Activated CD4-positive, alpha-beta T cell treated with anti-CD3 and anti-CD28 coated beads, Interleukin-10, Interleukin-2, amounts not matched to agents 100 ng/mL and 50 ng/mL, durations not matched to agents 16 hours and 8 hours (primary cell): Measurements from ENCODE around the gene PPM1G.
A peak's percentile ranks its signal among the peaks of the same experiment; 100 is the strongest.

Experiments used
- DNase-seq: peaks from one replicate; pipeline ENCODE4 v3.0.0-alpha.2; 2020

PPM1G gene

DNA sequence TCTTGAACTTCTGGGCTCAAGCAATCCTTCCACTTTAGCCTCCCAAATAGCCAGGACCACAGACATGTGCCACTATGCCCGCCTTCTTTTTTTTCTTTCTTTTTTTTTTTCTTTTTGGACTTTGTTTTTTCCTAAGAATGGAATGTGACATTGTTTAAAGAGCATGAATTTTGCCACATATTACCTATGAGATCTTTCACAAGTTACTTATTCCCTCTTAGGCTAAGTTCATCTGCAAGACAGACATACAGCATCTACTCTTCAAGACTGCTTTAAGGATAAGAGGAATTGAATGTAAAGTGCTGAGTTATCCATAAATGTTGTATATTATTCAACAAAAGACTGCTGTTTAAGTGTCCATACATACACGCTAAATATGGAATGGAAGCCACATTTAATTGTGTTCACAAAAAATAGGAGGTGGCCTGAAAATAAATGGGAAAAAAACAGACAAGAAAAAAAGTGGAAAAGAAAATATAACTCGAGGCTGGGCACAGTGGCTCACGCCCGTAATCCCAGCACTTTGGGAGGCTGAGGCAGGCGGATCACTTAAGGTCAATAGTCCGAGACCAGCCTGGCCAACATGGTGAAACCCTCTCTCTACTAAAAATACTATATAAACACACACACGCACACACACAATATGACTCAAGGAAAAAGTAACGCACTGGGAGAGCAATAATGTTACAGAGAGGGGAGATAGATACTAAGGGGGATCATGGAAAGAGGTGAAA, 3.2 kb upstream of the PPM1G start:
- DNase-seq, result no peak

DNA sequence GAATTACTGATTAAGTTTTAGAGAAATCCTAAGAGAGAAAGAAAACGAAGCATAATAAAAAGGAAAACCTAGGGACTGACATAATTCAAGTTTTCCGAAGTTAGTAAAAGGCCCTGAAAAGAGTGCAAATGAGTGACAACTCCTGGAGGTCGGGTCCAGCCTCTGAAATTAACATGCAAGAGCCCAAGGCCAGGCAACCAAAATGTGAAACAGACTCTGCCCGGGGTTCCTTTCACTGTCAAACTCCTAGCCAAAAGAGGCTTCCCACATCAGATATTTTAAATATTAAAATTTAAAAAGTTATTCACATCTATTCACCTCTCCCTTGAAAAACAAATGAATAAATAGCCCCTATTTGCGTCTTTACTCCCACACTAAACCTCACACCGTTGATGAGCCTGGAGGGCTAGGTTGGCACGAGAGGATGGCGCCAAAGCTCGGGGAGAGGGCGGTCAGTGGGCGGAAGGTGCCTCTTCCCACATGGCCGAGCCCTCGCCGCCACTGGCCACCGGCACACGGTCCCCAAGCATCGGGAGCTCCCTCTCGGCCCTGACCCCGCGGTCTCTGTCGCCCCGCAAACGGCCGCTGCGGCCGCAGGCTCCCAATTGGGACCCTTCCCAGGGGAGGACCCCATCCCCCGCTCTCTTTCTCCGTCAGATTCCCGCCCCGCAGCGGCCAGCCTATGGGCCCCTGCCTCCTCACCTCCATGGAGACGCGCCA, 630 bp downstream of the PPM1G start:
- peak; percentile 33 for DNase-seq

DNA sequence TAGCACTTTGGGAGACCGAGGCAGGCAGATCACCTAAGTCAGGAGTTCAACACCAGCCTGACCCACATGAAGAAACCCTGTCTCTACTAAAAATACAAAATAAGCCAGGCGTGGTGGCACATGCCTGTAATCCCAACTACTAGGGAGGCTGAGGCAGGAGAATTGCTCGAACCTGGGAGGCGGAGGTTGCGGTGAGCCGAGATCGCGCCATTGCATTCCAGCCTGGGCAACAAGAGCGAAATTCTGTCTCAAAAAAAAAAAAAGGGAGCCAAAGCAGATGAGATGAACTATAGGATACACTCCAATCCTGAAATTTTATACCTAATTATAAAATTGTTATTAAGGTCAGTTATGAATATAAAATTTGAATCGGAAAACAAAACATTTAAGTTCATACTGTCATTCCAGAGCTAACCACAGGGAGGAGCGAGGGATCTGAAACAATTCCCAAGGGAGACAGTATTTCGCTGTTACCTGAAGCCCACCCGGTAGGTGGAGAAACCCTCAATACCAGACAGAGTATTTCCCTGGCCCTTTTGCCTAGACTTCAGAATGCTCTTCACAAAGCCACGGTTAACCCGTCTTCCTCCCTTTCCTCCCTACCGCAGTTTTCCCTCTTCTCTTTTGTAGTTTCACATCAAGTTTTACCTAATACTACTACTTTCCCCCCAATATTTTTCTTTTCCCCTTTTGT, 1.4 kb downstream of the PPM1G start:
- no peak for DNase-seq

DNA sequence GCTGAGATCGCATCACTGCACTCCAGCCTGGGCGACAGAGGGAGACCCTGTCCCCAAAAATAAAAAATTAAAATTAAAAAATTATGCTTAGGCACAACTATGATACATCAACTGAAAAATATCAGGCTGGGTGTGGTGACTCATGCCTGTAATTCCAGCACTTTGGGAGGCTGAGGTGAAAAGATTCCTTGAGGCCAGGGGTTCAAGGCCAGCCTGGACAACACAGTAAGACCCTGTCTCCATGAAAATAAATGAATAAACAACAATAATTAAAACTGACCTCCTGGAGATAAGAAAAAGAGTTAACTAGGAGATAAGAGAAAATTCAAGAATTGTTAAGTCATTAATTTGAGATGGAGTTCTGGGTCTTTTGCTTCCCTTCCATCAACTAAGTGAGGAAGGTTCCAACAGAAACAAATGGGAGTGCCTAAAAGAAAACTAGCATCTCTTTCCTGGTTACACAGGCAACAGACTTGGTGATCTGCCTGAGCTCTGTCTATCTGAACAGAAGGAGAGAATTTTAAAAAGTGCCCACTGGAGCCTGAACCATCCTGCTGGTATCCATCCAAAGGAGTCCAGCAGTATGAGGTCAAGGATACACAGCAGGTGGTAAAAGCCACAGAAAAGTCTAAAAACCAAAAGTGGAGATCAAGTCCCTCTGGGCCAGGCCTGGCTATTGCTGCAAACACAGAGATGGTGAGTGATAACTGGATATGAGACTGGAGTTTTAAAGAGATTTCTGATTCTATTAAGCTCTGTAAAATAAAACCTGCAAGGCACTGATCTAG, 8.8 kb downstream of the PPM1G start:
- no peak for DNase-seq

DNA sequence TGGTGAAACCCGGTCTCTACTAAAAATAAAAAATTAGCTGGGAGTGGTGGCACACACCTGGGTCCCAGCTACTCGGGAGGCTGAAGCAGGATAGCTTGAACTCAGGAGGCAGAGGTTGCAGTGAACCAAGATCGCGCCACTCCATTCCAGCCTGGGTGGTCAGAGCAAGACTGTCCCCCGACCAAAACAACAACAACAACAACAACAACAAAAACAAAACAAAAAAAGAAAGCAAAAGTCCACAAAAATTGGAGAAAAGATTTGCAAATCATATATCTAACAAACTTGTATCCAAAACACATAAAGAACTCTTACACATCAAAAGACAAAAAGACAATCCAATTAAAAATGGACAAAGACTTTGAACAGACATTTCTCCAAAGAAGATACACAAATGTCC, 10.4 kb downstream of the PPM1G start:
- no peak for DNase-seq

DNA sequence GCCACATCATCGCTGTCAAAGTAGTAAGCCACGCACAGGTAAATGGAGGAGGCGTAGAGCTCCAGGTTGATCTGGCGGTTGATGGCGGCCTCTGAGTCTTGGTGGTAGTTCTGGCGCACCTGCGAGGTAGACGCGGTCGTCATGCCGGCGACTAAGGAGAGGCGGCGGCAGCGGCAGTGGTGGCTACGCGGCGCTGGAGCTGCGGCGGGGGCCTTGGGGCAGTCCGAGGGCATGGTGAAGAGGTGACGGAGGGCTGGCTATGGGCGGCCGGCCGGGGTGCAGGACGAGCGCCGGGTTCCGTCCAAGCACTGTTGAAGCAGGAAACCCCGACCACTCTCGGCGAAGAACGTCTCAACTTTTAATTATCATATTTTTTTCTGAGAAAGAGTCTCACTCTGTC, 16.2 kb downstream of the PPM1G start:
- no peak for DNase-seq

DNA sequence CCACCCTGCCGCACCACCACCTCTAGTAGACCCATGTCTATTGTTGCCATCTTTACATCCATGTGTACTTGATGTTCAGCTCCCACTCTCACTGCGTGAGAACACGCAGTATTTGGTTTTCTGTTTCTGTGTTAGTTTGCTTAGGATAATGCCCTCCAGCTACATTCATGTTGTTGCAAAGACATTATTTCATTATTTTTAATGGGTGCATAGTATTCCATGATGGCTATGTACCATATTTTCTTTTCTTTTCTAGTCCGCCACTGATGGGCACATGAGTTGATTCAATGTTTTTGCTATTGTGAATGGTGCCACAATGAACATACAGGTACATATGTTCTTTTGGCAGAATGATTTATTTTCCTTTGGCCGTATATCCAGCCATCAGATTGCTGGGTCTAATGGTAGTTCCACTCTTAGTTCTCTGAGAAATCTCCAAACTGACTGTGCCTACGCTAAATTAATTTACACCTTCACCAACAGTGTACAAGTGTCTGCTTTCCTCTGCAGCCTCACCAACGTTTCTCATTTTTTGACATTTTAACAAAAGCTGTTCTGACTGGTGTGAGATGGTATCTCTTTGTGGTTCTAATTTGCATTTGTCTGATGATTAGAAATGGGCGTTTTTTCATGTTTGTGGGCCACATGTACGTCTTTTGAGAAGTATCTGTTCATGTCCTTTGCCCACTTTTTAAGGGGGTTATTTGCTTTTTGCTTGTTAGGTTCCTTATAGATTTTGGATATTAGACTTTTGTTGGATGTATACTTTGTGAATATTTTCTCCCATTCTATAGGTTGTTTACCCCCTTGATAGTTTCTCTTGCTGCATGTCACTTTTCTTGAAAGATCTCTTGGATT, 18.3 kb downstream of the PPM1G start:
- DNase-seq, result peak; percentile 23

DNA sequence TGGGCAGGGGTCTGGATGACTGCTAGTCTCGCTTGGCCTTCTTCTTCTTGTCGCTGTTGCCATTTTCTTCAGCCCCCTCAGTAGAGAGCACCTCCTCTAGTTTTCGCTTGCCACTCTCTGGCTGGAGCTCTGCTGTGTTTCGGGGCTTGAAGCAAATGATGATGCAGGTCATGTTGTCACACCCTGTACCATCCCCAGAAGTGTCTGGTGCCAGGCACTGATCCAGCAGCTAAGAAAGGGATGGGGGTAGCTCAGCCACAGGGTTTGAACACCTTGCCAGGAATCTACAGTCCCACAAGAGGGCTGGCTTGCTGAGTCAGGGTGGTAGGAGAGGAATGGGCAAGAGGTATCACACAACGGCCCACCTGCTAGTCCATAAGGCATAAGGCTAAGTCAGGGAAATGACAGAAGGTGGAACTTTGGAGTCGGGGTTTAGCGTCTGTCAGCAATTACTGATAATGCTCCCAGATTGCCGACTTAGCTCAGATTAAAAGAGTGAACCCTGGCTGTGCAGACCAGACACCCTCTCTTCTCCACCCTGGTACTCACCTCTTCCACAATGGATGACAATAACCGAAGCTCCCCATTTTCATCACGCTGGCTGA, 27.7 kb downstream of the PPM1G start:
- no peak for DNase-seq

DNA sequence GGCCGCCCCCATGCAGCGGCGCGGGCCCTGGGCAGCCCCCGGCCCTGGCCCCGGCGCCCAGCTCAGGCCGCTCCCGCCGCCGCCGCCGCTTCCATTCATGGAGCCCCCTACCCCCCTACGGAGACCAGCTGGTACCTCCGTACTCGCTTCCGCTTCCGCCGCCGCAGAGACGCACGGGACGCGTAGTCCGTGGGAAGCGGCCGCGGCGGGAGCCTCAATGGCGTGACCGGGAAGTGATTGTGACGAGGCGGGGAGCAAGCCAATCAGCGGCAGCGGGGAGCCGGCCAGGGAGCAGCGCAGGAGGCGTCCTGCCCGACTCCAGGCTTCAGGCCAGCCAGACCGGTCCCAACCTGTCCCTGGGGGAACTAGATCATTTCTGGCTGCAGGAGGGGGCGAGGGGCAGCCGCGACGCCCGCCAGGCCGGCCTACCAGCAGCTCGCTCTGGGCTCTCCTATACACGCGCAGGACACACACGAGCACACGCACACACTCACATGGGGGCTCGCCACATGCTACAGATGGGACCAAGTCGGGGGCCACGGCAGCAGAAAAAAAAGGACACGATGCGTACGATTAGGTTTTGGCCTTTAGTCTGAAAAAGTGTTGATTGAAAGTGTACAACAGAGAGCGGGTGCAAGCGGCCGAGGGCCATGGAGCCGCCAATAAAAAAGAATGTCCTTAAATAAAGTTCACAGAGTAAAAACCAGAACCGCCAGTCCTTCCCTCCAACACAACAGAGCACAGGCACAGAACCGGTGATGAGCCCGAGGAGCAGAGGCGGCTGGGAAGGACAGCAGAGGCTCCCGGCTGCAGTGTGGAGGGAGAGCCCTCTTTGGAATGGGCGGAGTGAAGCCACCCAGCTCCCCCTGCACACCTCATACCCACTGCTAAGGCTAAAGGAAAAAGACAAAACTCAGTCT, 28.5 kb downstream of the PPM1G start, which contains the start of gene ZNF513:
Gene ZNF513, minus strand, starts transcription at position 109 of the 920 bp plus-strand sequence. CDS start 208 bp downstream, outside the sequence.
- DNase-seq, result peak; percentile 95

DNA sequence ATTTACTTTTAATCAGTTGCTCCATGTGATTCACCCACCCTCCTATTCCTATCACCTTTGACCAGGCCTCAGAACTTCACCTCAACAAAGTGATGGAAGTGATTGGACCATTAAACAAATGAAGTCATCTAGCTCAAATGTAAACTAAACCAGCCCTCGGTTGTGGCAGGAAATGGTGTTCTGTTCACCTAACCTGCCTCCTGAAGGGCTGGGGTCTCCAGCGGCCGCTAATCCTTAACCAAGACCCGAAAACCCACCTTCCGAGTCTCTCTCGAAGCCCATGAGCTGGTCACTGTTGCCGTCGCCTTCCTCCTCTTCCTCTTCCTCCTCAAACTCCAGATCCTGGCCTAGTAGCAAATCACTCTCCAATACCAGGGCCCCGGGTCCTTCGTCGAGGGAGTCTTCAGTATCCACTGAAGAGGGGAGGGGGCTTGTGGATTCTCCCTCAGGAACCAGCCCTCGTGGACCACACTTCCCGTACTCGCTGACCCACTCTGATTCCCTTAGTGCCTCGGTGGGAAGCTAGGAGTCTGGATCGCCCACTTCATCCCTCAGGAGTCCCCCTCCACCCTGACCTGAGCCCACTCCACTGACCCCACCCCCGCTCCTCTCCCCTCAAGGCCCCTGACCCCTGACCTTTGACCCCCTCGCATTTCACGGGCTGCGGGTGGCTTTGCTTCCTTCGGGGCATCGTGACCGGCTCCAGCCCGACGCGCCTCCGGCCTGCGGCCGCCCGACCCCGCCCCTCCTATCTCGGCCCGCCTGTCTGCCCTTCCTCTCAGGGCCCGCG, 29.4 kb downstream of the PPM1G start:
- DNase-seq, result peak; percentile 70

DNA sequence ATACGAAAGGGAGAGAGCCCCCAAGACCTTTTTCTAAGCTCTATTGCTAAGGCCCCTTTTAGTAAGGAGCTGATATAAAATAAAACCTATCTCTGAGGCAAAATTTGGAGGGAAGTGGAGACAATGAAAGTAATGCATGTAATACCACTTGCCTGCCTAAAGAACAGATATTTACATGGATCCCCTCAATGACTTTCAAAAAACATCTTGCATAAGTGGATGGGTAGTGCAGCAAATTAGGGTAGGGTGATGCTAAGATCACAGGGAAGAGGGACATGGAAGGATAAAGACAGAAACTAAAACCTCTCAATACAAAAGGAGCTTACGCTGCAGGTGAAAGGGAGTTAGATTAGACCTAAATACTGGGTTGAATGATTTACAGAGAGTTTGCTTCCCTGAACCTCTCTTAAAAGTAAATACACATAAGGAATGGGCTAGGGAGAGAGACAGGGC, 30.0 kb downstream of the PPM1G start:
- no peak for DNase-seq

DNA sequence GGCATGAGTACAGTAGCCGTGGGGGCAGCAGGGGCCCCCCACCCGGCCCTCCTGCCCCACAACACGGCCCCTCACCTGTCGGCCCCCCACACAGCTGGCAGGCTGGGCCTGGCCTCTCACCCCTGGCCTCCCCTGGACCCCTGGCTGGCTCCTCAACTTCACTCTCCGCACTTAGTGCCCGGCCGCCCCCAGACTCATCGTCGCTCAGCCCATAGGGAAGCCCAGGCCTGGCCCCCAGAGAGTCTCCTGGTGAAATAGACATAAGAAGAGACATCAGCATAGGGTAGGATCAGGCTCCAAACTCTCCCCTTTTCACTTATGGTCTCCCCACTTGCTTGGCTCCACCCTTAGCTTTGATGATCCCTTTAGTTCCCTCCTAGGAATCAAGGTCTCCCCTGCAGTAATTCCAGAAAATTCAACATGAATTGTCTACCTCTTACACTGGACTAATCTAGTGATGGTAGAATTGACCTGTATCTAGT, 30.5 kb downstream of the PPM1G start:
- no peak for DNase-seq

DNA sequence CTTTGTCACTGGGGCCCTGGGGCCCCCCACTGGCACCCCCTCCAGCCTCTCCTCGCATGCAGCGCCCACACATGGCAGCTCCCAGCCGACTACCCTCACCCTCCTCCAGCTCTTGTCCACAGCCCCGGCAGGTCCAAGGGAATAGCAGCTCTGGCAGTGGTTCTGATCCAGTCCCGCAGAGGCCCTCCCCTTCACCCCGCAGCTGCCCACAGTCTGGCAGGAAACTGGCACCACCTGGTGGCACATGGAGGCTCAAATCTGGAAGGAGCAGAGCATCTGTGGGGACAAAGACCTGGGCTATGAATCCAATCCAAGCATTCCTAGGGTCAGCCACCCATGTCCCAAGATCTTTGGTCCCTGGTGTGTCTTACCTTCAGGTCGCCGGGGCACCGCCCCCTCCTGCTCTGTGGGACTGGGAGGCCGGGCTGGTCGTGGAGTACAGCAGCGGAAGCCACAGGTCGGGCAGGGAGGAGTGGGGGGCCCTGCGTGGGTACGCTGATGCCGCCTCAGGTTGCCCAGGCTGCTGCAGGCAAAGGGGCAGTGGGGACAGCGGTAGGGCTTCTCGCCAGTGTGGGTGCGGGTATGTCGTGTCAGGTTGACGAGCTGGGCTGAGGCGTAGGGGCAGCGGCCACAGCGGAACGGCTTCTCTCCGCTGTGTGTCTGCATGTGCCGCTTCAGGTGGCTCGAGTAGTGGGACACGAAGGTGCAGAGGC, 31.1 kb downstream of the PPM1G start:
- DNase-seq, result no peak

DNA sequence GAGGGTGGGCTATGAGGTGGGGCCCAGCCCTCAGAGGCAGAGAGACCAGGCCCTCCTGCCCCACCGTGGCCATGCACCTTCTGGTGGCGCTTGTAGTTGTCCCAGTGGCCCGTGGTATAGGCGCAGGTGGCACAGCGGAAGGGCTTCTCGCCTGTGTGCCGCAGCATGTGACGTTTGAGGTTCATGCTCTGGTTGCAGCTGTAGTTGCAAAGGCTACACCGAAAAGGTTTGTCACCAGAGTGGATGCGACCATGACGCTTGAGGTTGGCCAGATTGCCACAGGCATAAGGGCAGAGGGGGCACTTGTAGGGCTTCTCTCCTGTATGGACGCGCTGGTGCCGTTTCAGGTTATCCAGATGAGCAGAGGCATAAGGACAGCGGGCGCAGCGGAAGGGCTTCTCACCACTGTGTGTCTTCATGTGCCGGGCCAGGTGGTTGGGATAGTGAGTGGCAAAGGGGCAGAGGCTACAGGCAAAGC, 31.7 kb downstream of the PPM1G start:
- DNase-seq, result no peak

DNA sequence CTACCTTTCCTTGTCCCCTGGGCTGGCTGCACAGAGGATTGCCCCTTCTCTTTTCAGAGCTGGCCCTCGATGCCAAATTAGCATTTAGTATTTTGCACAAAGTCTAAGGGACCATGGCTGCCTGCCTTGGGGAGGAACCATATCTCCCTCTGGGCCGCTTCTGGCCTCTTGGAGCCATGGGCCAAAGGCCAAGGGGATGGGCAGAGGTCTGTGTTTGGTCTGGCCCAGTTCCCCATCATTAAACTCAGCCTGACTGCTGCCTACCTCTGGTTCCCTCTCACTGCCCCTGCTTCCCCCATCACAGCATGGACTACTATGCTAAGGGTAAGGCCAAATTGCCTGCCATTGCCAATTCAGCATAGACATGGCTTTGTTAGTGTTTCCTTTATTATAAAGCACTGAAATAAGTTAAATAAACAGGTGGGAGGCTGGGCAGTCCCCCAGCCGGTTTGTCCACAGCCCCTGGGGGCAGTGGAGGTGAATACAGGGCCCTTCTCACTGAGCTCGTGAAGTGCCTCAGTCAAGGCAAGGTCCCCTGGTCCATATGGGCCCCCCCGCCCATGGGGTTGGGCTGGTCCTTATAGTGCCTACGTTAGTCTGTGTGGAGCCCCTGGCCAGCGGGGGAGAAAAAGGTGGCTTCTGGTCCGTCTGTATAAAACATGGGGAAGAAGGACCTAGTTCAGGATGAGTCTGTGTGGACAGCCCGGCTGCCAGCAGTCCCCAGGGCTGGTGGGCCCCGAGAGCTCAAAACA, 32.3 kb downstream of the PPM1G start:
- no peak for DNase-seq

DNA sequence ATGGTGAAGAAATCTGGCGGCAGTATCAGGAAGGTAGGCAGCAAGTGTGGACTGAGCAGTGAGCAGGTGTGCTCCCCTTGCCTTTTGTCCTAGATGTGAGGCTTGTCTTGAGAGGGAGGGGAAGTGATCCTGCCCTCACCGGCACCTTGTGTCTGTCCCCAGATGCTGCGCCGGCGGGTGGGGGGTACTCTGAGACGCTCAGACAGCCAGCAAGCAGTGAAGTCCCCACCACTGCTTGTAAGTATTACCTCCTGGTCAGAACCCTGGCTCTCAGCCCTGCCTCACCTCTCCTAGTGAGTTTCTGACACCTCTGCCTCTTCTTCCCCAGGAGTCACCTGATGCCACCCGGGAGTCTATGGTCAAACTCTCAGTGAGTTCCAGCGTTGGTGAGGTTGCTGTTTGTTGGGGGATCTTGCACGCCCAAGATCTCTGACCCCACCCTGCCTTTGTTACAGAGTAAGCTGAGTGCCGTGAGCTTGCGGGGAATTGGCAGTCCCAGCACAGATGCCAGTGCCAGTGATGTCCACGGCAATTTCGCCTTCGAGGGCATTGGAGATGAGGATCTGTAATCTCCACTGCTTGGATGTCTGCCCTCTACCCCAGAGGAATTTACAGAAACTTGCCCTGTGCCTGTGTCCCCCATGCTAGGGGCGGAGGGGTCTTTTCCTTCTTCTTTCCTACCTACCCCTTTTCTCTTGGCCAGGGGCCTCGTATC, 33.1 kb downstream of the PPM1G start:
- DNase-seq, result no peak

DNA sequence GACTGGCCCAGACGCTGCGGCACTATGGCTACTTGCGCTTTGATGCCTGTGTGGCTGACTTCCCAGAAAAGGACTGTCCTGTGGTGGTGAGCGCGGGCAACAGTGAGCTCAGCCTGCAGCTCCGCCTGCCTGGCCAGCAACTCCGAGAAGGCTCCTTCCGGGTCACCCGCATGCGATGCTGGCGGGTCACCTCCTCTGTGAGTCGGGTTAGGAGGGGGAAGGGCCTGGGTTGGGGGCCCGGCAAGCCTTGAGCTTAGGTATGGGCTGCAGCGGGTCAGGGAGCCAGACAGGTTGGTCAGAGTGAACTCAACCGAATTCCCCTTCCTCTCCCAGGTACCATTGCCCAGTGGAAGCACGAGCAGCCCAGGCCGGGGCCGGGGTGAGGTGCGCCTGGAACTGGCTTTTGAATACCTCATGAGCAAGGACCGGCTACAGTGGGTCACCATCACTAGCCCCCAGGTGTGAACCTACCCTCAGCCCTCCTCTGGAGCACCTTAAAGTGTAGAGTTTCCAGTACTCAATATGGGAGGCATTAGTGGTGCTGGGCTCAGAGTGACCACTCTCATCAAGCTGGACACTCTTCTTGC, 33.8 kb downstream of the PPM1G start:
- DNase-seq, result no peak
